Astrocyte of the cerebellum (primary cell): ENCODE measurements around the gene MED7.

Experiments
- DNase-seq: peaks from one replicate; pipeline ENCODE4 v3.0.0-alpha.2; 2011; ENCODE audit warnings: low read depth
- H3K4me3 ChIP-seq: 2 replicates; pipeline ENCODE4 v1.5.1; 2011; ENCODE audit warnings: mild to moderate bottlenecking, low read depth, low read length, moderate library complexity
- in situ Hi-C: cut with HindIII; loops from 2 replicates; pipeline ENCODE4 v1.10.0; 2017; ENCODE audit warnings: low sequenced_read_pairs
- TF ChIP-seq, protein P1 (sequence below): IDR thresholded peaks from 2 replicates; pipeline ENCODE4 v1.5.1; 2012; ENCODE audit warnings: low read length, low read depth, moderate library complexity, mild to moderate bottlenecking; ENCODE audit errors: missing control alignments

The MED7 gene

DNA sequence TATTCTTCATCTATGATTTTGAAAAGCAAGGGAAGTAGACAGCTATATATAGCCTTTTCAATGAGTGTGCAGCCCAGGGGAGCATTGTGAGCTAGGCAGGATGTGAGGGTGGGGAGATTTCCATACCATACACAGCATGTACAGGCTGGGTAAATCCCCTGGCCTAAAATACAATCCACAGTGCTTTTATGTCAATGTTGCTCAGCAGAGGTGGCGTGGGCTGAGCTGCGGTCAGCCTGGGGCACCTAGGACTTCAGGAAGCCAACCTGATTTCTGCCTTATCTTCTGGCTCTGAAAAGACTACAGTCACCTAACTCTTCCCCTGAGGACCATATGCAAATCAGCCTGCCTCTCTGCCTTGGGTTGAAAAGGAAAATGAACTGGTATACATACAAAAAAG lies 29.7 kb upstream of the MED7 start:
- H3K4me3 ChIP-seq: no peak overlapping the region
- DNase-seq: no peak
- in situ Hi-C loops: no loop called here
- TF ChIP-seq, protein P1, sequence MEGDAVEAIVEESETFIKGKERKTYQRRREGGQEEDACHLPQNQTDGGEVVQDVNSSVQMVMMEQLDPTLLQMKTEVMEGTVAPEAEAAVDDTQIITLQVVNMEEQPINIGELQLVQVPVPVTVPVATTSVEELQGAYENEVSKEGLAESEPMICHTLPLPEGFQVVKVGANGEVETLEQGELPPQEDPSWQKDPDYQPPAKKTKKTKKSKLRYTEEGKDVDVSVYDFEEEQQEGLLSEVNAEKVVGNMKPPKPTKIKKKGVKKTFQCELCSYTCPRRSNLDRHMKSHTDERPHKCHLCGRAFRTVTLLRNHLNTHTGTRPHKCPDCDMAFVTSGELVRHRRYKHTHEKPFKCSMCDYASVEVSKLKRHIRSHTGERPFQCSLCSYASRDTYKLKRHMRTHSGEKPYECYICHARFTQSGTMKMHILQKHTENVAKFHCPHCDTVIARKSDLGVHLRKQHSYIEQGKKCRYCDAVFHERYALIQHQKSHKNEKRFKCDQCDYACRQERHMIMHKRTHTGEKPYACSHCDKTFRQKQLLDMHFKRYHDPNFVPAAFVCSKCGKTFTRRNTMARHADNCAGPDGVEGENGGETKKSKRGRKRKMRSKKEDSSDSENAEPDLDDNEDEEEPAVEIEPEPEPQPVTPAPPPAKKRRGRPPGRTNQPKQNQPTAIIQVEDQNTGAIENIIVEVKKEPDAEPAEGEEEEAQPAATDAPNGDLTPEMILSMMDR: no peak

DNA sequence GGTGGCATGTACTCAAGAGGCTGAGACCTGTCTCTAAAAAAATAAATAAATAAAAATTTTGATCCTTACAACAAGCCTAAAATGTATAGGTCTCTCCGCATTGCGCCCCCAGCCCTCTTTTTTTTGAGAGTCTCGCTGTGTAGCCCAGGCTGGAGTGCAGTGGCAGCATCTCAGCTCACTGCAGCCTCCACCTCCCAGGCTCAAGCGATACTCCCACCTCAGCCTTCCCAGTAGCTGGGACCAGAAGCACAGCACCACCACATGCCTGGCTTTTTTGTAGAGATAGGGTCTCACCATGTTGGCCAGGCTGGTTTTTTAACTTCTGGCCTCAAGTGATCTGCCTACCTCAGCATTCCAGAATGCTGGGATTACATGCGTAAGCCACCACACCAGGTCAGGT lies 25.6 kb upstream of the MED7 start:
- DNase-seq: no peak
- no peak overlapping the region for H3K4me3 ChIP-seq
- in situ Hi-C loops: no loop called here
- TF ChIP-seq, protein P1: no peak

DNA sequence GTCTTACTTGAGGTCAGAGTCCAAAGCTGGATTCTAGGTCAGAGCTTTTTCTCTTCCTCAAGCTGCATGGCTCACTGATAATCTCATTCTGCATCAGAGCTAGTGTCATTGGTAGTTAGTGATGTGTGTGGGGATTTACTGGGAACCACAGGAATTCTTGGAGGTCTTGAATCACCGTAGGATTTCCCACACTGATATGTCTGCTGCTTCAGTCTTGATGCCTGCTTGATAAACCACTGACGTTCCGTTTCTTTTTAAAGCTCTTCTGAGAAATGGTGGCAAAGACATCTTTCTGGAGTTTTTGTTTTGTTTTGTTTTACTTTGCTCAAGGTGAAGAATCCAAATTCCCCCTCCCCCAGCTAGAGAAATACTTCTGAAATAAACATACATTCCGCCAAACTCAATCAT lies 24.6 kb upstream of the MED7 start:
- in situ Hi-C loops: no loop called here
- no peak overlapping the region for H3K4me3 ChIP-seq
- no peak for DNase-seq
- TF ChIP-seq, protein P1: no peak

DNA sequence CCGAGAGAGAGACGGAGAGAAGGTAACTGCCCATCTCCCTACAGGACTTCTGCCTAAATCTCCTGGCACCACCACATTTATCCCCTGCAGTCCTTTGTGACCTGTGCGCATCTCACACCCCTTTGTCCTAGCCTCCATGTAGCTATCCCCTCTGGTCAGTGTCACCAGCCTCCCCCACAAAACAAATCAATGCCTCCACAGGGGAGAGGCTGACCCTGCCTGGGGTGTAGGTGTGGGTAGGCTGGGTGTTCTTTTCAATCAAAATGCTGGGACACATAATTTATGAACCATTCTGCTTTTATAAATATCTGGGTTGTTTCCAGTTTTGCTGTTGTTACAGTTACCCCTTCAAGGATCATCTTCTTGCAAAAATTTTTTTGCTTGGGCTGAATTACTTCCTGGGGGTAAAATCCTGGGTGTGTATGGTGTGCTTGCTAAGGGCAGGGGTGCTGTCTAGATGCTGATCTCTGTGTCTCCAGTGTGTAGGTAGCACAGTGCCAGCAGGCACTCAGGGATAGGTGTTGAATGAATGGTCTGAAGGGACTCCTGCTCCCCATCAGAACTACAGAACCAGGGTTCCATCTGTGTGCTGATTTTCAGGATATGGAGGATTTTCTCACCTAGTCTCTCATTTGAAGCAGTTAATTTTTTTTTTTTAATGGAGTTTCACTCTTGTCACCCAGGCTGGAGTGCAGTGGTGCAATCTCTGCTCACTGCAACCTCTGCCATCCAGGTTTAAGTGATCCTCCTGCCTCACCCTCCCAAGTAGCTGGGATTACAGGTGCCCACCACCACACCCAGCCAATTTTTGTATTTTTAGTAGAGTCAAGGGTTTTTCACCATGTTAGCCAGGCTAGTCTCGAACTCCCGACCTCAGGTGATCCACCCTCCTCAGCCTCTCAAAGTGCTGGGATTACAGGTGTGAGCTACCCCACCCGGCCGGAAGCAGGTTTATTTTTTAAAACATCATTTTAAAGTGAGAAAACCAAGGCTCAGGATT lies 23.8 kb upstream of the MED7 start, which contains the start of gene GARIN3:
GARIN3 (minus strand) TSS at position 51 of the 1,000 bp plus-strand sequence. CDS start 96 bp downstream, outside the sequence.
- TF ChIP-seq, protein P1: no peak
- in situ Hi-C loops: no loop called here
- no peak within 1 kb of the TSS for H3K4me3 ChIP-seq

DNA sequence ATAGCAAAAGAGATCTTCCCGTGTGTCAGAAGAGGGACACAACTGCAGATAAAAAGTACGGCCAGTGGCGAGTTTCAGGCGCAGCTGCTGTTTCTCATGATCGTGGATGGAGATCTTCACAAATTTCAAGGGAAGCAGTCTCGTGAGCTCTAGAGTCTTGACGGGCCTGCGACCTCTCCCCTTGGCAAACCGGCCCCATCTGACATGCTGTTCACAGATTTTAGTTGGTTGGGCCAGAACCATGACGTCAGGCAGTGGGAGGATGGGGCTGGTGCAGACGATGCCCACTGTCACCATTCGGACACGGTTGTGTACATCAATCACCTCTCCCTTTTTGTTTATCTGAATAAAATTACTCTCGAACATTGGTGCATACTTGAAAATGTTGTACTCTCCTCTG lies 23.0 kb upstream of the MED7 start:
- in situ Hi-C loops: no loop called here
- TF ChIP-seq, protein P1: no peak
- no peak overlapping the region for H3K4me3 ChIP-seq
- DNase-seq: no peak

More for the DNA sequence above, 23.8 kb upstream of the MED7 start, which contains the start of gene GARIN3:
- DNase-seq: no peak

DNA sequence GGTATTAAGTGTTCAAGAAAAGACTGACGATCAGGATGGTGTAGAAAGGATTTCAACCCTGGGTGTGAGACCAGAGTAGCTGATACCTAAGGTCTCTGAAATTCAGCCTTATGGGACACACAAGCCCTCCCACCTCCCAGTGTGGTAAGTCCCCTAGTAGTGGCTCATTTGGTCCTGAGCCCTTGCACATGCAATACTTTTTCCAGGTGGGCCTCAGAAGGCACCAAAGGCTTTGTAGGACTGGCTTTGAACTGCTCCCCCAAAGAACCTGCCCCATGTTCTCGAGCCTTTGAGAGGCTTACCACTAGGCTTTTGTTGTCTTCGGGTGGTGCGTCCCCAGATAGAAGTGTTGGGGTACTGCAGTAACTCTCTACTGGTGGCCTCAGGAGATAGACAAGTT lies 22.6 kb upstream of the MED7 start:
- no peak for DNase-seq
- no peak overlapping the region for H3K4me3 ChIP-seq
- in situ Hi-C loops: no loop called here
- TF ChIP-seq, protein P1: no peak
